GM12801 (cell line): Measurements from ENCODE around the gene CYB561D2.

ENCODE experiments used
- TF ChIP-seq, protein P1 (sequence below): IDR thresholded peaks from one replicate; pipeline ENCODE4 v1.5.1; 2011; ENCODE audit warnings: control low read depth; ENCODE audit not compliant: insufficient read length; ENCODE audit errors: extremely low read depth

CYB561D2 gene

DNA sequence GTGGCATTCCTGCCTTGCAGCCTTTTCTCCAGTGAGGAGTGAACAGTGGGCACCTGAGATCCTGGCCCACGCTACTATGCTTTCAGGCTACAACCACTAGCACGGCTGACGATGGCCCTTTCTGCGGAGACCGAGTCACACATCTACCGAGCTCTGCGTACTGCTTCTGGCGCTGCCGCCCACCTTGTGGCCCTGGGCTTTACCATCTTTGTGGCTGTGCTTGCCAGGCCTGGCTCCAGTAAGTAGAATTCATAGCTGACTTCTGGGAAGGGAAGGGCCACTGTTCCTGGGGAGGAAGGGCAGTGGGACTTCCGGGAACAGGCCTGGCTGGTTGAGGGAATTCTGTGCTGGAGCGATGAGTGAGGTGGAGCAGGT, 648 bp downstream of the CYB561D2 start:
- TF ChIP-seq, protein P1, sequence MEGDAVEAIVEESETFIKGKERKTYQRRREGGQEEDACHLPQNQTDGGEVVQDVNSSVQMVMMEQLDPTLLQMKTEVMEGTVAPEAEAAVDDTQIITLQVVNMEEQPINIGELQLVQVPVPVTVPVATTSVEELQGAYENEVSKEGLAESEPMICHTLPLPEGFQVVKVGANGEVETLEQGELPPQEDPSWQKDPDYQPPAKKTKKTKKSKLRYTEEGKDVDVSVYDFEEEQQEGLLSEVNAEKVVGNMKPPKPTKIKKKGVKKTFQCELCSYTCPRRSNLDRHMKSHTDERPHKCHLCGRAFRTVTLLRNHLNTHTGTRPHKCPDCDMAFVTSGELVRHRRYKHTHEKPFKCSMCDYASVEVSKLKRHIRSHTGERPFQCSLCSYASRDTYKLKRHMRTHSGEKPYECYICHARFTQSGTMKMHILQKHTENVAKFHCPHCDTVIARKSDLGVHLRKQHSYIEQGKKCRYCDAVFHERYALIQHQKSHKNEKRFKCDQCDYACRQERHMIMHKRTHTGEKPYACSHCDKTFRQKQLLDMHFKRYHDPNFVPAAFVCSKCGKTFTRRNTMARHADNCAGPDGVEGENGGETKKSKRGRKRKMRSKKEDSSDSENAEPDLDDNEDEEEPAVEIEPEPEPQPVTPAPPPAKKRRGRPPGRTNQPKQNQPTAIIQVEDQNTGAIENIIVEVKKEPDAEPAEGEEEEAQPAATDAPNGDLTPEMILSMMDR: no peak

- TF ChIP-seq, protein P1: no peak
These were observed 2.1 kb downstream of the CYB561D2 start for GRCh38 chr3:50352781-50353180.

GRCh38 chr3:50353245-50354004, 2.8 kb downstream of the CYB561D2 start:
- TF ChIP-seq, protein P1: no peak

DNA sequence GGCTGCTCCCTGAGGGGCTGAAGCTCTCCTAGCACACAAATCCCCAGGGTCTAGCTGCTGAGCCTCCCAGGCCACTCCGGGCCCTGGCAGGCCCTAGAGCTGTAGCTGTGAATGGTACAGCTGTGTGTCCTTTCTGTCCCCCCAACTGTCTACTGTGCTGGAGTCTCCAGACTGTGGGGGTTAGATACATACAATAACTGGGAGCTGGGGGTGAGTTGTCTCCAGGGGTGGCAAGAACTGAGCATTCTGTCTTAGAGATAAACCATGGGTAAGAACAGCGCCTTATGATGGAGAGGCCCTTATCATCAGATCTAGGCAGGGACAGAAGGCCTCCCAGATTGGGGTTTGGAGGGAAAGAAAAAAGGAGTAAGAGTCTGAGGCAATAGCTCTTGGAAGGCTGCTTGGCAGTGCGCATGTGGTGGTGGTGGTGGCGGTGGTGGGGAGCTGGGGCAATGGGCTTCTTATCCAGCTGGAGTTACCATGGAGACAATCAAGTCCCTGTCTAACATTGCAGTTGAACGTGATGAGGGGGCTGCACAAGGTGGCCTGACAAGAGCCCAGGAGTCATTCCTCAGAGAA, 3.6 kb downstream of the CYB561D2 start:
- TF ChIP-seq, protein P1: no peak

- TF ChIP-seq, protein P1: no peak
These were observed 4.2 kb downstream of the CYB561D2 start for GRCh38 chr3:50354850-50355249.

- TF ChIP-seq, protein P1: no peak
These were observed 5.3 kb downstream of the CYB561D2 start for GRCh38 chr3:50355829-50356552.

- TF ChIP-seq, protein P1: no peak
These were observed 5.9 kb downstream of the CYB561D2 start for GRCh38 chr3:50356553-50356952.
